Lower leg skin (tissue), 3 donors: ENCODE results near the gene DMD.

Experiments
- CTCF ChIP-seq, 3 donors: fragments of 450-650 bp; IDR thresholded peaks; one replicate each; pipeline ENCODE4 v1.5.1; 2016; ENCODE audit warnings: antibody characterized with exemption in 3 of 3, mild to moderate bottlenecking in 3 of 3, moderate library complexity in 2 of 3
- POLR2A ChIP-seq, 2 donors: fragments of 450-650 bp; IDR thresholded peaks; one replicate each; pipeline ENCODE4 v1.6.1; 2016 to 2017; ENCODE audit warnings: antibody characterized with exemption in 2 of 2, mild to moderate bottlenecking in 1 of 2, moderate library complexity in 1 of 2

DNA sequence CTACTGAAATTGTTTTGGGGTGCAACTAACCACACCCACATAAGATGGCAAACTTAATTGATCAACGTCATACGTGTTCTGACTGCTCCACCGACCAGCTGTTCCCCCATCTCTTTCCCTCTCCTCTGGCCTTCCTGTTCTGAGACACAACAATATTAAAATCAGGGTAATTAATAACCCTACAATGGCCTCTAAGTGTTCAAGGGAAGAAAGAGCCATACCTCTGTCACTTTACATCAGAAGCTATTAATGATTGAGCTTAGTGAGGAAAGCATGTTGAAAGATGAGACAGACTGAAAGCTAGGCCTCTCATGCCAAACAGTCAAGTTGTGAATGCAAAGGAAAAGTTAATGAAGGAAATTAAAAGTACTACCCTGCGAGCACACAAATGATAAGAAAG lies 1965.6 kb downstream of the DMD start:
- TF ChIP-seq CTCF (IDR thresholded peaks at IDR 0.05) (no peak), POLR2A (IDR thresholded peaks at IDR 0.05) (no peak)
